ENCODE measurements around the gene BATF3. TPM values are rescaled to one million over a fixed set of nuclear protein-coding genes. Genes with fewer than 3 reads are reported as not detected.

BATF3 gene
- total RNA-seq, 4 donors from 2014 or later, result 0.83 to 2.3 (median 0.91) TPM; not detected in 1

- intact Hi-C loops (cut with DNase I), result no loop called here
- Histone ChIP-seq H3K4me1 (peaks cover 17 to 37% (median 28%) of the 10 kb centered on the region in 3 donors), H3K9me3 (no peaks in the 10 kb centered on the region), H3K27me3 (peaks cover 0 to 37% (median 0%) of the 10 kb centered on the region in 4 donors), H3K4me3 (no peak overlapping the region), H3K36me3 (no peaks in the 10 kb centered on the region), H3K27ac (no peak overlapping the region)
- WGBS, 2 donors, result 40 to 46% methylated on average over 1 of the region's 1 CpG
- TF ChIP-seq CTCF (IDR thresholded peaks at IDR 0.05), result no peak
- TF ChIP-seq POLR2A (IDR thresholded peaks at IDR 0.05), result no peak
- no peak for DNase-seq
These were observed 3.0 kb upstream of the BATF3 start for GRCh38 chr1:212702672-212703071.

GRCh38 chr1:212701910-212702309 is 2.3 kb upstream of the BATF3 start:
- TF ChIP-seq POLR2A (IDR thresholded peaks at IDR 0.05), result no peak
- TF ChIP-seq CTCF (IDR thresholded peaks at IDR 0.05), result no peak
- Histone ChIP-seq H3K9me3 (no peaks in the 10 kb centered on the region), H3K27ac (no peak overlapping the region), H3K27me3 (peaks cover 0 to 45% (median 0%) of the 10 kb centered on the region in 4 donors), H3K36me3 (no peaks in the 10 kb centered on the region), H3K4me3 (no peak overlapping the region), H3K4me1 (peaks cover 17 to 37% (median 28%) of the 10 kb centered on the region in 3 donors)
- intact Hi-C loops (cut with DNase I), result no loop called here
- WGBS, 2 donors, result 47 to 64% methylated on average over 1 of the region's 1 CpG
- no peak for DNase-seq

- no peak for DNase-seq
- H3K4me3 ChIP-seq, result peak overlapping the region; percentile 30 to 86 (median 64)
- no peaks in the 10 kb centered on the region for H3K9me3 ChIP-seq
- H3K27me3 ChIP-seq, result peaks cover 0 to 52% (median 0%) of the 10 kb centered on the region in 4 donors
- H3K4me1 ChIP-seq, result peaks cover 17 to 37% (median 28%) of the 10 kb centered on the region in 3 donors
- 11 to 13% methylated on average over 10 to 20 of the region's 27 CpGs for WGBS, 2 donors
- TF ChIP-seq CTCF (IDR thresholded peaks at IDR 0.05), result no peak
- no peak for TF ChIP-seq POLR2A (IDR thresholded peaks at IDR 0.05)
- intact Hi-C loops (cut with DNase I), result no loop called here
- peak overlapping the region; percentile 70 to 90 (median 82) for H3K27ac ChIP-seq
- H3K36me3 ChIP-seq, result no peaks in the 10 kb centered on the region
These were observed 1.5 kb upstream of the BATF3 start for GRCh38 chr1:212700892-212701819.

GRCh38 chr1:212700223-212700891 is 717 bp upstream of the BATF3 start:
- no peak for DNase-seq
- TF ChIP-seq CTCF (IDR thresholded peaks at IDR 0.05), result no peak
- TF ChIP-seq POLR2A (IDR thresholded peaks at IDR 0.05), result no peak
- peaks cover 17 to 37% (median 28%) of the 10 kb centered on the region in 3 donors for H3K4me1 ChIP-seq
- peak overlapping the region; percentile 70 to 90 (median 82) for H3K27ac ChIP-seq
- no peaks in the 10 kb centered on the region for H3K9me3 ChIP-seq
- intact Hi-C loops (cut with DNase I), result no loop called here
- WGBS, 2 donors, result 0% methylated on average over 4 to 13 of the region's 56 CpGs
- peak overlapping the region; percentile 30 to 86 (median 64) for H3K4me3 ChIP-seq
- peaks cover 0 to 60% (median 0%) of the 10 kb centered on the region in 4 donors for H3K27me3 ChIP-seq
- H3K36me3 ChIP-seq, result no peaks in the 10 kb centered on the region
